SK-N-SH treated with all-trans-retinoic acid at 6 μM for 48 hours (cell line): Measurements from ENCODE around the gene WWC1.
"Not testable (repeated sequence)": the region's sequence is repeated elsewhere in the genome, so short reads cannot be mapped to it uniquely, and the experiment has no call there.

Experiments used
- PATZ1 ChIP-seq: fragments of 250-450 bp; sonication (Bioruptor Pico); IDR thresholded peaks from 2 replicates; pipeline ENCODE4 v1.8.0; 2020; ENCODE audit warnings: mild to moderate bottlenecking, moderate library complexity, borderline replicate concordance
- ZC3H10 ChIP-seq: fragments of 250-450 bp; sonication (Bioruptor Pico); IDR thresholded peaks from 2 replicates; pipeline ENCODE4 v1.5.1; 2021; ENCODE audit warnings: mild to moderate bottlenecking, moderate library complexity
- ZFP30 ChIP-seq: fragments of 450-650 bp; formaldehyde crosslinking; IDR thresholded peaks from 2 replicates; pipeline ENCODE4 v1.5.0; 2022; ENCODE audit warnings: mild to moderate bottlenecking, moderate library complexity
- ZNF70 ChIP-seq: fragments of 450-650 bp; formaldehyde crosslinking; IDR thresholded peaks from 2 replicates; pipeline ENCODE4 v1.5.0; 2020; ENCODE audit warnings: mild to moderate bottlenecking, moderate library complexity
- ZNF8 ChIP-seq: fragments of 450-650 bp; formaldehyde crosslinking; IDR thresholded peaks from 2 replicates; pipeline ENCODE4 v1.5.0; 2020; ENCODE audit warnings: mild to moderate bottlenecking, moderate library complexity

- not testable (repeated sequence) for TF ChIP-seq PATZ1 (CRISPR knock-in tag); ZFP30 (CRISPR knock-in tag); ZC3H10 (CRISPR knock-in tag); ZNF8; ZNF70
Observed at GRCh38 chr5:168435340-168435739, 143.9 kb downstream of the WWC1 start.
